ENCODE data around the gene TATDN3. TPM values are rescaled to one million over a fixed set of nuclear protein-coding genes. Genes with fewer than 3 reads are reported as not detected.

Gene TATDN3
- total RNA-seq, 6 donors from 2014 or later = 7.5 to 14.9 (median 11.7) TPM

DNA sequence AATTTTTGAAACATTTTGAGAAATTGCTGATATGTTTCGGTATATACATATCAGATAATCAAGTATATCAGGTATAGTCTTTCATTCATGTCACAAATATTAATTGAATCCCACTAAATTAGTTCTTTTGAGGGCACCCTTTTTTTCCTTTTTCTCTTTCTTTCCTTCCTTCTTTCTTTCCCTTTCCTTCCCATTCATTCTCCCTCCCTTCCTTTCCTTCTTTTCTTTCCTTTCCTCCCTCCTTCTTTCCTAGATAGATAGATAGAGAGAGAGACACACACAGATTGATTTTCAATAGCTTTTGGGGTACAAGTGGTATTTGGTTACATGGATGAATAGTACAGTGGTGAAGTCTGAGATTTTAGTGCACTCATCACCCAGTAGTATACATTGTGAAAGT lies 5.8 kb upstream of the TATDN3 start:
- no peaks in the 10 kb centered on the region for H3K9me3 ChIP-seq
- WGBS, 2 donors = 97 to 100% methylated on average over 1 of the region's 1 CpG
- no peak overlapping the region for H3K4me3 ChIP-seq
- peaks cover 11 to 28% (median 19%) of the 10 kb centered on the region in 4 donors for H3K4me1 ChIP-seq
- H3K27me3 ChIP-seq = no peaks in the 10 kb centered on the region
- DNase-seq (no peak), ATAC-seq (ENCODE audit: low FRiP score in 2 of 2) (no peak)
- peaks cover 2 to 61% (median 22%) of the 10 kb centered on the region in 4 donors for H3K36me3 ChIP-seq
- TF ChIP-seq EP300 (IDR thresholded peaks at IDR 0.05) = no peak
- no peak for TF ChIP-seq POLR2AphosphoS5 (IDR thresholded peaks at IDR 0.05)
- TF ChIP-seq POLR2A (IDR thresholded peaks at IDR 0.05) = no peak
- TF ChIP-seq, protein P1, sequence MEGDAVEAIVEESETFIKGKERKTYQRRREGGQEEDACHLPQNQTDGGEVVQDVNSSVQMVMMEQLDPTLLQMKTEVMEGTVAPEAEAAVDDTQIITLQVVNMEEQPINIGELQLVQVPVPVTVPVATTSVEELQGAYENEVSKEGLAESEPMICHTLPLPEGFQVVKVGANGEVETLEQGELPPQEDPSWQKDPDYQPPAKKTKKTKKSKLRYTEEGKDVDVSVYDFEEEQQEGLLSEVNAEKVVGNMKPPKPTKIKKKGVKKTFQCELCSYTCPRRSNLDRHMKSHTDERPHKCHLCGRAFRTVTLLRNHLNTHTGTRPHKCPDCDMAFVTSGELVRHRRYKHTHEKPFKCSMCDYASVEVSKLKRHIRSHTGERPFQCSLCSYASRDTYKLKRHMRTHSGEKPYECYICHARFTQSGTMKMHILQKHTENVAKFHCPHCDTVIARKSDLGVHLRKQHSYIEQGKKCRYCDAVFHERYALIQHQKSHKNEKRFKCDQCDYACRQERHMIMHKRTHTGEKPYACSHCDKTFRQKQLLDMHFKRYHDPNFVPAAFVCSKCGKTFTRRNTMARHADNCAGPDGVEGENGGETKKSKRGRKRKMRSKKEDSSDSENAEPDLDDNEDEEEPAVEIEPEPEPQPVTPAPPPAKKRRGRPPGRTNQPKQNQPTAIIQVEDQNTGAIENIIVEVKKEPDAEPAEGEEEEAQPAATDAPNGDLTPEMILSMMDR (IDR thresholded peaks at IDR 0.05) = no peak
- no peak overlapping the region for H3K27ac ChIP-seq

DNA sequence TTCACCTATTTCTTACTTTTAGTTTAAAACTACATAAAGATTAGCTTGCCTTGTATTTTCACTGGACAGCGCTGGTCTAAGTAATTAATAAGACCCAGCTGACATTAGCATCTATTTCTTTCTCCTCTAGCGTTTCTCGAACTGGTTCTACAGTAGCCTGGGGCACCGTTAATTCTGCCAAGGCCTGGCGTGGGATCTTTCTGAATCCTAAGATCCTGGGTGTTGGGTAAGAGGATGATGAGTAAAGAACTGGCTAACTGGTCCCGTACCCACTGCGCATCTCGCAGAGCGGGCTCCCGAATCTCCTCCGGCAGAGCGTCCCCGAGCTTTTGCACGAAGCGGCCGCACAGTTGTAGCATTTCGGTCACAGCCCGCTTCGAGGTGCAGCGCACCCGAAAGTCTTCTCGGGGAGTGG lies 426 bp upstream of the TATDN3 start:
- ATAC-seq (ENCODE audit: low FRiP score in 2 of 2) (peak; percentile 80 to 83), DNase-seq (no peak)
- Histone ChIP-seq H3K4me1 (peaks cover 18 to 37% (median 25%) of the 10 kb centered on the region in 4 donors), H3K4me3 (peak overlapping the region; percentile 52 to 97 (median 78)), H3K27me3 (no peaks in the 10 kb centered on the region), H3K9me3 (peaks cover 0 to 4% (median 0%) of the 10 kb centered on the region in 4 donors), H3K27ac (peak overlapping the region; percentile 88 to 97 (median 92)), H3K36me3 (peaks cover 2 to 10% (median 6%) of the 10 kb centered on the region in 4 donors)
- TF ChIP-seq, protein P1 (IDR thresholded peaks at IDR 0.05) = no peak
- TF ChIP-seq POLR2A (IDR thresholded peaks at IDR 0.05) = no peak
- TF ChIP-seq POLR2AphosphoS5 (IDR thresholded peaks at IDR 0.05) = no peak
- no peak for TF ChIP-seq EP300 (IDR thresholded peaks at IDR 0.05)
- 1% methylated on average over 5 to 22 of the region's 22 CpGs for WGBS, 2 donors

DNA sequence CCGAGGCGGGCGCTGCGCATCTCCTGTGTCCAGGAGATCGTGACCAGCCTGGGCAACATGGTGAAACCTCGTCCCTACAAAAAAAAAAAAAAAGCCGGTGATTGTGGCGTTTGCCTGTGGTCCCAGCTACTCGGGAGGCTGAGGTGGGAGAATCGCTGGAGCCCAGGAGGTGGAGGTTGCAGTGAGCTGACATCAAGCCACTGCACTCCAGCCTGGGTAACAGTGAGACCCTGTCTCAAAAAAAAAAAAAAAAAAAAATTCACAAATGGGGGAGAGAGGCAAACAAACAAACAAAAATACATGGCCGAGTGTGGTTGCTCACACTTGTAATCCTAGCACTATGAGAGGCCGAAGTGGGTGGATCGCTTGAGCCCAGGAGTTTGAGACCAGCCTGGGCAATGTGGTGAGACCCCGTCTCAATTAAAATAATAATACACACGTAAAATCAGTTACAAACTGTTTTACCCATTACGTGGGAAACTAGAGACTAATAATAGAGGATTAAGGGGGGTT lies 758 bp downstream of the TATDN3 start:
- ATAC-seq (ENCODE audit: low FRiP score in 2 of 2) = no peak
- Histone ChIP-seq H3K27me3 (no peaks in the 10 kb centered on the region), H3K27ac (peak overlapping the region; percentile 88 to 97 (median 92)), H3K36me3 (peaks cover 0 to 10% (median 5%) of the 10 kb centered on the region in 4 donors), H3K9me3 (peaks cover 0 to 4% (median 0%) of the 10 kb centered on the region in 4 donors), H3K4me3 (peak overlapping the region; percentile 52 to 97 (median 78)), H3K4me1 (peaks cover 18 to 37% (median 25%) of the 10 kb centered on the region in 4 donors)
- TF ChIP-seq EP300 (IDR thresholded peaks at IDR 0.05) (no peak), POLR2AphosphoS5 (IDR thresholded peaks at IDR 0.05) (no peak), POLR2A (IDR thresholded peaks at IDR 0.05) (no peak)
- TF ChIP-seq, protein P1 (IDR thresholded peaks at IDR 0.05) = no peak
- WGBS, 2 donors = 22% methylated on average over 16 of the region's 16 CpGs
- DNase-seq = no peak

DNA sequence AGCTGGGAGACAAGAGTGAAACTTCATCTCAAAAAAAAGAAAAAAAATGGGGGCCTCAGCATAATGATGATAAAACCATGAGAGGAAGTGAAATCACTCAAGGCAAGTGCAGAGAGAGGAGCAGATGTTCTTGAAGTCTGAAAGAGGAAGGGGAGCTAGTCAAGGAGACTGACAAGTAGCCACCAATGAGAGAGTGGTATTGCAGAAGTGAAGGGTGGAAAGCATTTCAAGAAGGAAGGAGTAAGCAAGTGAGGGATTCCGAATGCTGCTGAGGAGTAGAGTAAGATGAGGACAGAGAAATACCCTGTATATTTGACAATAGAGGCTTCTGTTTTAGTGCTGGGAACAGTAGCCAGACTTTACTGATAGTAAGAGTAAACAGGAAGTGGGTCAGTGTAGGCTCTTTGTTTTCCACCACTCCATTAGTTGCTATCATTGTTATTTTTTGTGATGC lies 2.9 kb downstream of the TATDN3 start:
- no peak overlapping the region for H3K4me3 ChIP-seq
- H3K36me3 ChIP-seq = peaks cover 0 to 16% (median 6%) of the 10 kb centered on the region in 4 donors
- DNase-seq (no peak), ATAC-seq (ENCODE audit: low FRiP score in 2 of 2) (peak in 1 of 2 donors; percentile 65)
- peaks cover 0 to 4% (median 0%) of the 10 kb centered on the region in 4 donors for H3K9me3 ChIP-seq
- H3K4me1 ChIP-seq = peaks cover 16 to 21% (median 19%) of the 10 kb centered on the region in 4 donors
- H3K27me3 ChIP-seq = no peaks in the 10 kb centered on the region
- WGBS, 2 donors = 42 to 50% methylated on average over 1 of the region's 1 CpG
- peak overlapping the region in 3 of 4 donors; percentile 17 to 44 (median 27) for H3K27ac ChIP-seq
- peak in 1 of 4 donors; percentile 18 for TF ChIP-seq POLR2A (IDR thresholded peaks at IDR 0.05)
- TF ChIP-seq EP300 (IDR thresholded peaks at IDR 0.05) = no peak

DNA sequence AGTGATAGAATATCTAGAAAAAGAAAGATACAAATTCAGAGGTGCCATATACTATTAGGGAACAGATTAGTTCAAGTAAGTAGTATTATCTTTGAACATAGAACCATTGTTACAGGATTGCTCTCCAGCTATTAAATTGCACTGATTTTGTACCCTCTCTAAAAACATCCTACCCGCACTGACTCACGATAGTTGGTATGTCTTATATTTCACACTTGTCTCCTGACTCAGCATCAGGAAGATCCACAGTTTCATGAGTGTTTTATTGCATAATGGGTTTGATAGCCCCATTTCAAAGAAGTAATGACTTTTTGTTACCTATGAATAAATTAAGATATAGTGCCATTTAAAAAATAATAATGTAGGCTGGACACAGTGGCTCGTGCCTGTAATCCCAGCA lies 6.0 kb downstream of the TATDN3 start:
- no peaks in the 10 kb centered on the region for H3K27me3 ChIP-seq

More for the DNA sequence above, 6.0 kb downstream of the TATDN3 start:
- Histone ChIP-seq H3K36me3 (peaks cover 0 to 34% (median 9%) of the 10 kb centered on the region in 4 donors), H3K4me3 (no peak overlapping the region), H3K4me1 (peaks cover 2 to 5% (median 4%) of the 10 kb centered on the region in 4 donors), H3K27ac (no peak overlapping the region), H3K9me3 (no peaks in the 10 kb centered on the region)
- TF ChIP-seq POLR2A (IDR thresholded peaks at IDR 0.05) (no peak), EP300 (IDR thresholded peaks at IDR 0.05) (no peak), POLR2AphosphoS5 (IDR thresholded peaks at IDR 0.05) (no peak)
- TF ChIP-seq, protein P1 (IDR thresholded peaks at IDR 0.05) = no peak
- DNase-seq (no peak), ATAC-seq (ENCODE audit: low FRiP score in 2 of 2) (no peak)
- WGBS, 2 donors = 90 to 91% methylated on average over 3 of the region's 3 CpGs
